ENCODE measurements around the gene CPTP.

CPTP gene

DNA sequence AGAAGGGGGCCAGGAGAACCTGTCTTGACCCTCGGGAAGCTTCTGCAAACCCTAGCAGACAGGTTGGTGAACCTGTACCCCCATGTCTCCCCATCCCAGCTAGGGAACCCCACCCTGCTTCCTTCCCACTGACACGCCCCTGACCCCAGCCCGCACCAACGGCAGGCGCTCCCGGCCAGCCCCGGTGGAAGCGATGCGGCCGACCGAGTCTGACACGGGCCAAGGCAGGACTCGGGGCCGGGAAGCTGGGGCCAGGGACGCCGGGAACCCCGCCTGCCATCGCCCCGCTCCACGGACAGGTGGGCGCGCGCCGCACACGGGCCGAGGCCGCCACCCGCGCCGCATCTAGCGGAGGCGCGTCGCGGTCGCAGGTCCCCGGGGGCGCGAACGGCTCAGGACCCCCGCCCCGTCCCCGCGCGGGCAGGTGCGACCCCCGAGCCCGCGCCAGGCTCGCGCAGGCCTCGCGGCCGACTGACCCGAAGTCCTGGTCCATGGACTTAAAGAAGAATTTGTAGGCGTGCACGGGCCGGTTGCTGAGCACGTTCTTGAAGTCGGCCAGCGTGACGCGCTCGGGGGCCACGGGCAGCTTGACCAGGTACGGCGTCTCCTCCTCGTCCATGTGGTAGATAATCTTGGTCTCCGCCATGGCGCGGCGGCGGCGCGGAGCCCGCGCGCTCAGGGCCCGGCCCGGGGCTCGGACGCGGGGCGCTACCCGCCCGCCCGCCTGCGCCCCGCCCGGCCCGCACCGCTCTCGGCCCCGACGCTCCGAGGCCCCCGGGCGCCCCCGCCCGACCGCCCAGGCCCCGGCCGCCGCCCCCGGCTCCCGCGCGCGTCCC, 24.0 kb downstream of the CPTP start:
- peaks cover 18% of the 10 kb centered on the region for H3K27me3 Mint-ChIP-seq
- peak overlapping the region; percentile 77 for H3K27ac Mint-ChIP-seq
- peaks cover 35% of the 10 kb centered on the region for H3K4me1 Mint-ChIP-seq (ENCODE audit: low read depth)
- no peaks in the 10 kb centered on the region for H3K9me3 Mint-ChIP-seq
- no peaks in the 10 kb centered on the region for H3K36me3 Mint-ChIP-seq (ENCODE audit: low read depth)
- DNase-seq = no peak
- H3K4me3 Mint-ChIP-seq = peak overlapping the region; percentile 82

- H3K27ac Mint-ChIP-seq = peak within 1 kb of the TSS; percentile 77
- no peaks in the 10 kb centered on the region for H3K36me3 Mint-ChIP-seq (ENCODE audit: low read depth)
- peak; percentile 82 for DNase-seq
- H3K27me3 Mint-ChIP-seq = peaks cover 25% of the 10 kb centered on the region
- peak within 1 kb of the TSS; percentile 82 for H3K4me3 Mint-ChIP-seq
- H3K9me3 Mint-ChIP-seq = no peaks in the 10 kb centered on the region
- H3K4me1 Mint-ChIP-seq (ENCODE audit: low read depth) = peaks cover 37% of the 10 kb centered on the region
Measured at GRCh38 chr1:1349256-1350012, 24.8 kb downstream of the CPTP start, which contains the start of gene DVL1. DVL1 (minus strand) TSS chr1:1349418; CDS start chr1:1349065, 353 bp downstream.

DNA sequence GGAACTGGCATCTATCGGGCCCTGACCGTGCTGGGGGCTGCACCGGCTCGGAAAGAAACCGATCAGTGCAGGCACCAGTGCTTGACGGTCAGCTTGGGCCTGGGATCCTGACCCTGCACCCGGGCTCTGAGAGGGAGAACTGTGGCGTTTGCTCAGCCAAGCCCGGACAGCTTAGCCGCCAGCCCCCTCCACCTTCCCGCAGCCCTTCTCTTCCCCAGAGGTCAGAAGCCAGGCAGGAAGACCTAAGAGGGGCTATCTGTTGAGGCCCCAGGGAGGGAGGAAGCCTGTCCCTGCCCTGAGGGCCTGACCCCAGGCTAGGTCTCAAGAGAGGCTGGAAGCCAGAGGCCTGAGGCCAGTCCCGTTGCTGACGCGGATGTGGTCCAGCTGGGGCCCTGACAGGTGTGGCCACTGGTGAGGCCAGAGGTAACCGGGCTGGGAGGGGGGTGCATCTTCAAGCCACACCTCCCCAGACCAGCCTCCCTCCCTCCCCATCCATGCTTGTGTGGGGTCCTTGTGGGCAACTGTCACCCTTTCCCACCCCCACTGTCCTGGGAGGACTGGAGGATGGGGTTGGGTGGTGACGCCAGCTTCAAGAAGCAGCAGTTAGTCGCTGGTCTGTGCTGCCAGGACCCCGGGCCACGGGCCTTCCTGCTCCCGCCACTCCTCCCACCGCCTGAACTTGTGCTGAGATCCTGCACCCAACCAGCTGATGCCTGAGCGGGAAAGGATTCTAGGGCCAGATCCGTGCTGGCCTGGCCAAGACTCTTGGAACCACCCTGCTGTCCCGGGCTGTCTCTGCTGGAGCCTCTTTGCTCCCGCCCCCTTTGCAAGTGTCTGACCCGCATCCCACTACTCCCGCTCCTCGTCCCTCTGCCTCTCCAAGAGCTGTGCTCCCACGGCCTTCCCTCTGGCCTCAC, 27.2 kb downstream of the CPTP start:
- Mint-ChIP-seq H3K36me3 (ENCODE audit: low read depth) (no peaks in the 10 kb centered on the region), H3K27ac (peak overlapping the region; percentile 60)
- DNase-seq = no peak

DNA sequence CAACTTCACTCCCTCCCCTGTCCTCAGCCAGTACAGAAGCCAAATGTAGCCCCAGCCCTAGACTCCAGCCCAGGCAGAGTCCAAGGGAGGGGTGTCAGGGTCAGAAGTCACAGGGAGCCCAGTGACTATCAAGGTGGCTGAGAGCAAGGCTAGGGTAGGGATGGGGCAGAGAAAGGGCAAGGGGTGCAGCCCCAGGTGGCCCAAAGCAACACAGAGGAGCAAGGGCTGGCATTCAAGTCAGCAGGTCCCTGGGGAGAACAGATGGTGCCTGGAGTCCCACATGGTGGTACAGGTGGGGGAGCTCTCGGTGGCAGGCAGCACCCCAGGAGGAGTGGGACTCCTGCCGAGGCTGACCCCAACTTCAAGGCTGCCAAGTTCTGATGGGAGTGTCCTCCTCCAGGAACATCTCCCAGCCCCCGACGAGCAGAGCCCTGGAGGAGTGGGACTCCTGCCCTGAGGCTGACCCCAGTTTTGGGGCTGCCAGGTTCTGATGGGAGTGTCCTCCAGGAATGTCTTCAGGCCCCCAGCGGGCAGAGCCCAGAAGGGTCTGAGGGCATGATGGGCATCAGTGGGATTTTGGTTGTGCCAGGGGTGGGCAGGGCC, 28.3 kb downstream of the CPTP start:
- Mint-ChIP-seq H3K9me3 (no peaks in the 10 kb centered on the region), H3K4me3 (no peak overlapping the region), H3K27ac (no peak overlapping the region), H3K4me1 (ENCODE audit: low read depth) (peaks cover 7% of the 10 kb centered on the region), H3K27me3 (peaks cover 35% of the 10 kb centered on the region), H3K36me3 (ENCODE audit: low read depth) (no peaks in the 10 kb centered on the region)
- DNase-seq = no peak

More for the DNA sequence above, 27.2 kb downstream of the CPTP start:
- peaks cover 26% of the 10 kb centered on the region for H3K27me3 Mint-ChIP-seq
- H3K4me3 Mint-ChIP-seq = peak overlapping the region; percentile 62
- peaks cover 18% of the 10 kb centered on the region for H3K4me1 Mint-ChIP-seq (ENCODE audit: low read depth)
- H3K9me3 Mint-ChIP-seq = no peaks in the 10 kb centered on the region

DNA sequence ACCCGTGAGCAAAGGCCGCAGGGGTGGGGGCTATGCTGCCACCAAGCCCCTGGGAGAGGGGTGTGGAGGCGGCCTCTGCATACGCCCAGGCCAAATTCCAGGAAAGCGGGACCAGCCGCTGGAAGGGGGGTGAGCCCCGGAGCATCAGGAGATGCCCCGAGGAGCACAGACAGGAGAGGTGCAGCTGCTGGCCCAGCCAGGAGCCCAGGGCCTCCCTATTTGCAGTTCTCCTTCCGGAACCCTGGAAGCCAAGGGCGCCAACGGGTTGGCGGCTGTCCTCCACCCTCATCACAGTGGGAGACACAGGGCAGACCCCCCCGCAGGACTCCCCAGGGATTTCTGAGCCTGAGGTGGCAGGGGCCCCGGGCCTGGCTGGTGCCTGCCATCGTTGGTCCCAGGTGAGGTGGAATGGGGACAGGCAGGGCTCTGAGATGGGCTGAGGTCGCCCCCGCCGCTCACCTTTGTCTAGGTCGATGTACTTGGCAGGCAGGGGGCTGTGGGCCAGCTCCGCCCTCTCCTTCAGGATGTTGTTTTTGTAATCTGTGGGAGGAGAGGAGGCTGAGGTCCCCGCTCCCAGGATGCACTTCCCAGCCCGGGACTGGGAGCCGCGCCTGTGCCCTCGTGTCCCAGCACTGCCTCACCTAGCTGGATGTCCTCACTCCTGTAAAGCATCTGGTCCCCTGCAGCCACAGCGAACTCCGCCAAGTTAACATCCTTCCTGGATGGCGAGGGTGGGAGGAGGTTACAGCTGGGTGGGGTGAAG, 29.0 kb downstream of the CPTP start:
- Mint-ChIP-seq H3K27me3 (peaks cover 36% of the 10 kb centered on the region), H3K36me3 (ENCODE audit: low read depth) (no peaks in the 10 kb centered on the region), H3K27ac (no peak overlapping the region), H3K9me3 (no peaks in the 10 kb centered on the region), H3K4me3 (no peak overlapping the region), H3K4me1 (ENCODE audit: low read depth) (peaks cover 10% of the 10 kb centered on the region)
- no peak for DNase-seq

DNA sequence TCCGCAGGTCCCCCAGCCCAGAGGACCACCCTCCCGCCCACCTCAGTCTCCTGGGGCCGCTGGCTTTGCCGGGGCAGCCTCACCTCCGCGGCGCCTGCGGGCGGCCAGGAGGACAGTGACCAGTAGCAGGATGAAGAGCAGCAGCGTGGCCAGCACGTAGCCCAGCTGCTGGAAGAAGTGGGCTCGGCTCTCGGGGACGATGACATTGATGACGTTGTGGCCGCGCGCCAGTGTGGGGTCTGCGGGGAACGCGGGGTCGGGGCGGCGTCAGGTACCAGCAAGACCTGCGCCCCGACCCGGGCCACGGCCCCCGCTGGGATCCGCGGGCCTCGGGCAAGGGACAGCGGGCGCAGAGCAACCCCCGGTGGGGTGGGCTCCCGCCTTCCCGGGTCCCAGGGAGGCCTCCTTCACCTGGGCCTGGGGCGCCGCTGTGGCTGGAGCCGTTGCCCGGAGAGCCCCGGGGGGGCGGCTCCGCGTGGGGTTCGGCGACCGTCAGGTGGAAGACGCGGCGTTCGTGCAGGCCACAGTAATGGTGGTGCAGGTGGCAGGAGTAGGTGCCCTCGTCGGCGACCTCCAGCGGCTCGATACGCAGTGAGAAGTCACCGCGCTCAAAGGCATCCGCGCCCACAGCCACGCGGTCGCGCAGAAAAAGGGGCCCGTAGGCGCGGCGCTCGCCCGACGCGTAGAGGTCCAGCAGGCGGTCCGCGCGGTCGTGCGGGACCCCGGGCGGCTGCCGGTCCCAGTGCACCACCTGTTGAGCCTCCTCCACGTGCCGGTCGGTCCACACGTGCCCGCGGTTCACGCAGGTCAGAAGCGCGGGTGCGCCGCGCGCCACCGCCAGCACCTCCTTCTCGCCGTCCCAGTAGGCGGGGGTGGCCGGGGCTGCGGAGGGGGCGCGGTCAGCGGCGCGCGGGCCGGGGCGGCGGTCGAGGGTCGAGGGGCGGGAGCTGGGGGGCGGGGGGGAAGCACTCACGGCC, 30.0 kb downstream of the CPTP start:
- Mint-ChIP-seq H3K27ac (no peak overlapping the region), H3K9me3 (no peaks in the 10 kb centered on the region), H3K4me3 (no peak overlapping the region), H3K36me3 (ENCODE audit: low read depth) (no peaks in the 10 kb centered on the region), H3K27me3 (peaks cover 40% of the 10 kb centered on the region), H3K4me1 (ENCODE audit: low read depth) (peaks cover 18% of the 10 kb centered on the region)
- peak; percentile 59 for DNase-seq

- DNase-seq = no peak
- H3K4me1 Mint-ChIP-seq (ENCODE audit: low read depth) = peaks cover 18% of the 10 kb centered on the region
- no peaks in the 10 kb centered on the region for H3K9me3 Mint-ChIP-seq
- no peak overlapping the region for H3K27ac Mint-ChIP-seq
- peaks cover 40% of the 10 kb centered on the region for H3K27me3 Mint-ChIP-seq
- no peaks in the 10 kb centered on the region for H3K36me3 Mint-ChIP-seq (ENCODE audit: low read depth)
- no peak overlapping the region for H3K4me3 Mint-ChIP-seq
Measured at GRCh38 chr1:1355416-1355815, 30.8 kb downstream of the CPTP start.

- no peaks in the 10 kb centered on the region for H3K9me3 Mint-ChIP-seq
- H3K4me3 Mint-ChIP-seq = no peak overlapping the region
- no peak overlapping the region for H3K27ac Mint-ChIP-seq
- no peaks in the 10 kb centered on the region for H3K36me3 Mint-ChIP-seq (ENCODE audit: low read depth)
- DNase-seq = no peak
- peaks cover 43% of the 10 kb centered on the region for H3K27me3 Mint-ChIP-seq
- H3K4me1 Mint-ChIP-seq (ENCODE audit: low read depth) = peaks cover 18% of the 10 kb centered on the region
Measured at GRCh38 chr1:1356166-1356795, 31.7 kb downstream of the CPTP start.

GRCh38 chr1:1356796-1357401, 32.3 kb downstream of the CPTP start:
- H3K27ac Mint-ChIP-seq = no peak overlapping the region
- H3K36me3 Mint-ChIP-seq (ENCODE audit: low read depth) = no peaks in the 10 kb centered on the region
- H3K4me1 Mint-ChIP-seq (ENCODE audit: low read depth) = peaks cover 18% of the 10 kb centered on the region
- H3K4me3 Mint-ChIP-seq = no peak overlapping the region
- peaks cover 44% of the 10 kb centered on the region for H3K27me3 Mint-ChIP-seq
- H3K9me3 Mint-ChIP-seq = no peaks in the 10 kb centered on the region
- DNase-seq = no peak

- H3K4me3 Mint-ChIP-seq = no peak overlapping the region
- H3K4me1 Mint-ChIP-seq (ENCODE audit: low read depth) = peaks cover 13% of the 10 kb centered on the region
- DNase-seq = no peak
- peaks cover 35% of the 10 kb centered on the region for H3K27me3 Mint-ChIP-seq
- H3K36me3 Mint-ChIP-seq (ENCODE audit: low read depth) = no peaks in the 10 kb centered on the region
- no peaks in the 10 kb centered on the region for H3K9me3 Mint-ChIP-seq
- H3K27ac Mint-ChIP-seq = no peak overlapping the region
Measured at GRCh38 chr1:1357871-1358432, 33.4 kb downstream of the CPTP start.

- no peak within 1 kb of the TSS for H3K27ac Mint-ChIP-seq
Measured at GRCh38 chr1:1358433-1359271, 34.0 kb downstream of the CPTP start, which contains the start of gene MXRA8. MXRA8 (minus strand) TSS chr1:1358555; CDS start chr1:1358504, 51 bp downstream.

More at GRCh38 chr1:1358433-1359271, 34.0 kb downstream of the CPTP start, which contains the start of gene MXRA8:
- Mint-ChIP-seq H3K4me3 (no peak within 1 kb of the TSS), H3K9me3 (no peaks in the 10 kb centered on the region), H3K27me3 (peaks cover 28% of the 10 kb centered on the region), H3K36me3 (ENCODE audit: low read depth) (no peaks in the 10 kb centered on the region), H3K4me1 (ENCODE audit: low read depth) (peaks cover 13% of the 10 kb centered on the region)
- no peak for DNase-seq

Measured in activated T-cell treated with anti-CD3 and anti-CD28 coated beads, Interleukin-2, amount 50 U/mL, for 24 hours (primary cell).